ENCODE results near the gene ZBTB48.

ZBTB48 gene

GRCh38 chr1:6587261-6588005 lies 7.6 kb downstream of the ZBTB48 start:
- Histone ChIP-seq H3K4me1 (ENCODE audit: insufficient read depth, low read length) (no peaks in the 10 kb centered on the region), H3K9ac (ENCODE audit: low read depth, low read length) (no peak overlapping the region), H3K4me3 (ENCODE audit: low read length) (no peak overlapping the region), H3K27me3 (ENCODE audit: insufficient read depth, low read length) (no peaks in the 10 kb centered on the region), H3K27ac (ENCODE audit: low read length) (no peak overlapping the region), H3K36me3 (ENCODE audit: insufficient read depth, low read depth, low read length) (peaks cover 52% of the 10 kb centered on the region), H3K9me3 (ENCODE audit: insufficient read depth, low read depth, low read length) (no peaks in the 10 kb centered on the region)

- Histone ChIP-seq H3K36me3 (ENCODE audit: insufficient read depth, low read depth, low read length) (peaks cover 60% of the 10 kb centered on the region), H3K27ac (ENCODE audit: low read length) (no peak overlapping the region), H3K27me3 (ENCODE audit: insufficient read depth, low read length) (no peaks in the 10 kb centered on the region), H3K4me3 (ENCODE audit: low read length) (no peak overlapping the region), H3K9me3 (ENCODE audit: insufficient read depth, low read depth, low read length) (no peaks in the 10 kb centered on the region), H3K4me1 (ENCODE audit: insufficient read depth, low read length) (no peaks in the 10 kb centered on the region), H3K9ac (ENCODE audit: low read depth, low read length) (no peak overlapping the region)
Observed at GRCh38 chr1:6588128-6588892, 8.5 kb downstream of the ZBTB48 start.

- no peak overlapping the region for H3K9ac ChIP-seq (ENCODE audit: low read depth, low read length)
- no peaks in the 10 kb centered on the region for H3K27me3 ChIP-seq (ENCODE audit: insufficient read depth, low read length)
- H3K4me3 ChIP-seq (ENCODE audit: low read length), result no peak overlapping the region
- H3K4me1 ChIP-seq (ENCODE audit: insufficient read depth, low read length), result no peaks in the 10 kb centered on the region
- no peak overlapping the region for H3K27ac ChIP-seq (ENCODE audit: low read length)
- no peaks in the 10 kb centered on the region for H3K9me3 ChIP-seq (ENCODE audit: insufficient read depth, low read depth, low read length)
- peaks cover 67% of the 10 kb centered on the region for H3K36me3 ChIP-seq (ENCODE audit: insufficient read depth, low read depth, low read length)
Observed at GRCh38 chr1:6588893-6589520, 9.2 kb downstream of the ZBTB48 start.

- no peaks in the 10 kb centered on the region for H3K9me3 ChIP-seq (ENCODE audit: insufficient read depth, low read depth, low read length)
- no peak overlapping the region for H3K9ac ChIP-seq (ENCODE audit: low read depth, low read length)
- H3K4me3 ChIP-seq (ENCODE audit: low read length), result no peak overlapping the region
- peaks cover 77% of the 10 kb centered on the region for H3K36me3 ChIP-seq (ENCODE audit: insufficient read depth, low read depth, low read length)
- H3K27me3 ChIP-seq (ENCODE audit: insufficient read depth, low read length), result no peaks in the 10 kb centered on the region
- no peak overlapping the region for H3K27ac ChIP-seq (ENCODE audit: low read length)
- no peaks in the 10 kb centered on the region for H3K4me1 ChIP-seq (ENCODE audit: insufficient read depth, low read length)
Observed at GRCh38 chr1:6590046-6590445, 10.3 kb downstream of the ZBTB48 start.

DNA sequence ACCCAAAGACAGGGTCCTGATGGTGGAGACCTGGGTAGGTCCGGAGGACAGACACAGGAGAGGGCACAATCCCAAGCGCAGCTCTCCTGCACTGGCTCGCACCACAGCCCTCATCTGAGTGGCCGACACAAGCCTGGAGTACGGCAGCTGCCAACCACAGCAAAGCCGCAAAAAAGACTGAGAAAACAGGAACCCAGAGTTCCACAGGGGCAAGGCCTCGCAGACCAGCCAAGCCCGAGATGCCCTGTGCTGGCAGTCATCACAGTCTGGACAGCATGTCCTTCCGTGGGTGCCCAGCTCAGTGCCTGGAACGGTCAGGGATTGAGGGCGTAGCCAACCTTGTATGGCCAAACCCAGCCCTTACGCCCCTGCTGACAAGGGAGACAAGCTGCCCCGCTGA lies 11.4 kb downstream of the ZBTB48 start:
- H3K36me3 ChIP-seq (ENCODE audit: insufficient read depth, low read depth, low read length), result peaks cover 89% of the 10 kb centered on the region
- no peaks in the 10 kb centered on the region for H3K4me1 ChIP-seq (ENCODE audit: insufficient read depth, low read length)
- H3K4me3 ChIP-seq (ENCODE audit: low read length), result no peak overlapping the region
- H3K9ac ChIP-seq (ENCODE audit: low read depth, low read length), result no peak overlapping the region
- H3K27ac ChIP-seq (ENCODE audit: low read length), result no peak overlapping the region
- no peaks in the 10 kb centered on the region for H3K27me3 ChIP-seq (ENCODE audit: insufficient read depth, low read length)
- no peaks in the 10 kb centered on the region for H3K9me3 ChIP-seq (ENCODE audit: insufficient read depth, low read depth, low read length)

DNA sequence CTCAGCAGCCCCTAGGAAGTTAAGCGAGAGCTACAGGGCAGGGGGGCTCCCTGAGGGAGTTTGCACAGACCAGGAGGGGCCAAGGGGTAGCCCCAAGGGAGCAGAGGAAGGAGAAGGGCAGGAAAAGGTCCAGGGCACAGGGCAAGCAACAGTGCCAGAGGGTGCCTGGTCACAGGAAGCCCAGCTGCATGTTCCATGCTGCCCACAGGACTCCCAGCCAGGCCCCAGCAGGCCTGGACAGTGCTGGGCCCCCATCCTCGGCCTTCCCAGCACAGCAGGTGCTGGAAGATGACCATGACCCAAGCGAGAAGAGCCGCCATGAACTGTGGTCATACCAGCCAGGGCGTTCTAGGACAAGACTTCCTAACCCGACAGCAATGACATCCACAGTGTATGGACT lies 11.8 kb downstream of the ZBTB48 start:
- H3K36me3 ChIP-seq (ENCODE audit: insufficient read depth, low read depth, low read length), result peaks cover 93% of the 10 kb centered on the region
- H3K9me3 ChIP-seq (ENCODE audit: insufficient read depth, low read depth, low read length), result no peaks in the 10 kb centered on the region
- no peaks in the 10 kb centered on the region for H3K27me3 ChIP-seq (ENCODE audit: insufficient read depth, low read length)
- H3K27ac ChIP-seq (ENCODE audit: low read length), result no peak overlapping the region
- H3K4me1 ChIP-seq (ENCODE audit: insufficient read depth, low read length), result no peaks in the 10 kb centered on the region
- H3K4me3 ChIP-seq (ENCODE audit: low read length), result no peak overlapping the region
- H3K9ac ChIP-seq (ENCODE audit: low read depth, low read length), result no peak overlapping the region

- Histone ChIP-seq H3K9me3 (ENCODE audit: insufficient read depth, low read depth, low read length) (no peaks in the 10 kb centered on the region), H3K4me1 (ENCODE audit: insufficient read depth, low read length) (no peaks in the 10 kb centered on the region), H3K36me3 (ENCODE audit: insufficient read depth, low read depth, low read length) (peaks cover 97% of the 10 kb centered on the region), H3K9ac (ENCODE audit: low read depth, low read length) (no peak overlapping the region), H3K27me3 (ENCODE audit: insufficient read depth, low read length) (no peaks in the 10 kb centered on the region), H3K27ac (ENCODE audit: low read length) (no peak overlapping the region), H3K4me3 (ENCODE audit: low read length) (no peak overlapping the region)
Observed at GRCh38 chr1:6592441-6592840, 12.6 kb downstream of the ZBTB48 start.

- H3K27me3 ChIP-seq (ENCODE audit: insufficient read depth, low read length), result no peaks in the 10 kb centered on the region
- H3K9me3 ChIP-seq (ENCODE audit: insufficient read depth, low read depth, low read length), result no peaks in the 10 kb centered on the region
- H3K36me3 ChIP-seq (ENCODE audit: insufficient read depth, low read depth, low read length), result peaks cover 97% of the 10 kb centered on the region
- H3K27ac ChIP-seq (ENCODE audit: low read length), result no peak overlapping the region
- H3K4me1 ChIP-seq (ENCODE audit: insufficient read depth, low read length), result no peaks in the 10 kb centered on the region
- H3K9ac ChIP-seq (ENCODE audit: low read depth, low read length), result no peak overlapping the region
- no peak overlapping the region for H3K4me3 ChIP-seq (ENCODE audit: low read length)
Observed at GRCh38 chr1:6592865-6593593, 13.2 kb downstream of the ZBTB48 start.

GRCh38 chr1:6593810-6594209 lies 14.0 kb downstream of the ZBTB48 start:
- Histone ChIP-seq H3K9me3 (ENCODE audit: insufficient read depth, low read depth, low read length) (no peaks in the 10 kb centered on the region), H3K9ac (ENCODE audit: low read depth, low read length) (no peak overlapping the region), H3K36me3 (ENCODE audit: insufficient read depth, low read depth, low read length) (peaks cover 95% of the 10 kb centered on the region), H3K27me3 (ENCODE audit: insufficient read depth, low read length) (no peaks in the 10 kb centered on the region), H3K27ac (ENCODE audit: low read length) (no peak overlapping the region), H3K4me1 (ENCODE audit: insufficient read depth, low read length) (no peaks in the 10 kb centered on the region), H3K4me3 (ENCODE audit: low read length) (no peak overlapping the region)

- Histone ChIP-seq H3K9me3 (ENCODE audit: insufficient read depth, low read depth, low read length) (no peaks in the 10 kb centered on the region), H3K36me3 (ENCODE audit: insufficient read depth, low read depth, low read length) (peaks cover 86% of the 10 kb centered on the region), H3K9ac (ENCODE audit: low read depth, low read length) (no peak overlapping the region), H3K27me3 (ENCODE audit: insufficient read depth, low read length) (no peaks in the 10 kb centered on the region), H3K4me1 (ENCODE audit: insufficient read depth, low read length) (peaks cover 2% of the 10 kb centered on the region), H3K4me3 (ENCODE audit: low read length) (no peak overlapping the region), H3K27ac (ENCODE audit: low read length) (no peak overlapping the region)
Observed at GRCh38 chr1:6594977-6595740, 15.4 kb downstream of the ZBTB48 start.

GRCh38 chr1:6596351-6596750 lies 16.6 kb downstream of the ZBTB48 start:
- Histone ChIP-seq H3K4me3 (ENCODE audit: low read length) (no peak overlapping the region), H3K9ac (ENCODE audit: low read depth, low read length) (no peak overlapping the region), H3K27ac (ENCODE audit: low read length) (no peak overlapping the region), H3K9me3 (ENCODE audit: insufficient read depth, low read depth, low read length) (no peaks in the 10 kb centered on the region), H3K27me3 (ENCODE audit: insufficient read depth, low read length) (peaks cover 5% of the 10 kb centered on the region; the same call in 1 of the 2 replicates), H3K4me1 (ENCODE audit: insufficient read depth, low read length) (peaks cover 2% of the 10 kb centered on the region), H3K36me3 (ENCODE audit: insufficient read depth, low read depth, low read length) (peaks cover 76% of the 10 kb centered on the region)
